Endodermal cell (in vitro differentiated cells): ENCODE data around the gene TTF2. TPM values are rescaled to one million over a fixed set of nuclear protein-coding genes. Genes with fewer than 3 reads are reported as not detected.

Source experiments
- DNase-seq: peaks from one replicate; pipeline ENCODE4 v3.0.0-alpha.2; 2017
- H3K27ac ChIP-seq: 2 replicates; pipeline ENCODE4 v1.5.1; 2013; ENCODE audit warnings: mild to moderate bottlenecking, low read depth, low read length, moderate library complexity
- H3K27me3 ChIP-seq: 2 replicates; pipeline ENCODE4 v1.6.1; 2013; ENCODE audit warnings: mild to moderate bottlenecking, low read length, moderate library complexity; ENCODE audit not compliant: insufficient read depth, control insufficient read depth, poor library complexity, severe bottlenecking
- H3K36me3 ChIP-seq: 2 replicates; pipeline ENCODE4 v1.7.0; 2013; ENCODE audit warnings: mild to moderate bottlenecking, low read length, moderate library complexity; ENCODE audit not compliant: control insufficient read depth, insufficient read depth
- H3K4me1 ChIP-seq: one replicate; pipeline ENCODE4 v1.7.0; 2013; ENCODE audit warnings: low read length; ENCODE audit not compliant: control insufficient read depth, insufficient read depth
- H3K4me3 ChIP-seq: 2 replicates; pipeline ENCODE4 v1.5.1; 2013; ENCODE audit warnings: mild to moderate bottlenecking, low read length, moderate library complexity
- H3K9ac ChIP-seq: 2 replicates; pipeline ENCODE4 v1.6.1; 2013; ENCODE audit warnings: mild to moderate bottlenecking, low read length, moderate library complexity; ENCODE audit not compliant: poor library complexity, severe bottlenecking; ENCODE audit errors: extremely low read depth
- H3K9me3 ChIP-seq: 2 replicates; pipeline ENCODE4 v1.6.1; 2013; ENCODE audit warnings: mild to moderate bottlenecking, low read length, moderate library complexity; ENCODE audit not compliant: control insufficient read depth
- H3K27ac Mint-ChIP-seq: 2 replicates; pipeline ENCODE4 v1.8.0; 2020; ENCODE audit warnings: mixed read lengths
- H3K27me3 Mint-ChIP-seq: 2 replicates; pipeline ENCODE4 v1.8.0; 2021; ENCODE audit warnings: mild to moderate bottlenecking, mixed read lengths; ENCODE audit not compliant: insufficient read depth
- H3K36me3 Mint-ChIP-seq: 2 replicates; pipeline ENCODE4 v1.8.0; 2020; ENCODE audit warnings: low read depth, mixed read lengths
- H3K4me1 Mint-ChIP-seq: 2 replicates; pipeline ENCODE4 v1.8.0; 2020; ENCODE audit warnings: mixed read lengths
- H3K4me3 Mint-ChIP-seq: 2 replicates; pipeline ENCODE4 v1.8.0; 2020; ENCODE audit warnings: mild to moderate bottlenecking, moderate library complexity, mixed read lengths
- H3K9me3 Mint-ChIP-seq: 2 replicates; pipeline ENCODE4 v1.8.0; 2020; ENCODE audit warnings: mild to moderate bottlenecking, mixed read lengths
- CTCF ChIP-seq: fragments of 200-600 bp; sonication (generic); conservative IDR thresholded peaks from 2 replicates; pipeline ENCODE4 v1.5.0; 2021; ENCODE audit warnings: antibody characterized with exemption, mild to moderate bottlenecking
- WGBS, 2 experiments: methylation state at CpG; one replicate each; pipeline versions ENCODE4 v1.1.5 to v1.1.7; 2013; ENCODE audit warnings: missing lambda C conversion rate in 2 of 2, mixed read lengths in 1 of 2; ENCODE audit not compliant: insufficient coverage in 1 of 2, insufficient read length in 1 of 2; 5-methylcytosine and 5-hydroxymethylcytosine counted together
- total RNA-seq, 2 donors: library from RNA; stranded (reverse); fragmentation: NEBNext Ultra II Directional in 1 of 2; extraction: Animal tissue kit (Norgen Biotek cat#: 25700) in 1 of 2; gene quantifications; 2 replicates in 1 of 2; 3 replicates in 1 of 2; pipeline ENCODE4 v1.2.1, GENCODE V29; 2021

TTF2 gene
- total RNA-seq, 2 donors from 2014 or later: 70.9 to 71.9 TPM

GRCh38 chr1:117014209-117014608 is 45.9 kb upstream of the TTF2 start:
- 92 to 93% methylated on average over 5 of the region's 5 CpGs for WGBS, 2 experiments
- H3K27ac ChIP-seq: no peak overlapping the region
- no peaks in the 10 kb centered on the region for H3K27me3 ChIP-seq
- TF ChIP-seq CTCF: no peak
- no peaks in the 10 kb centered on the region for H3K27me3 Mint-ChIP-seq
- H3K36me3 ChIP-seq: no peaks in the 10 kb centered on the region
- no peak overlapping the region for H3K4me3 ChIP-seq
- no peaks in the 10 kb centered on the region for H3K9me3 ChIP-seq
- H3K4me1 ChIP-seq: no peaks in the 10 kb centered on the region
- H3K36me3 Mint-ChIP-seq: peaks cover 2% of the 10 kb centered on the region
- peaks cover 4% of the 10 kb centered on the region for H3K4me1 Mint-ChIP-seq
- H3K9ac ChIP-seq: no peak overlapping the region
- no peak for DNase-seq
- H3K27ac Mint-ChIP-seq: no peak overlapping the region
- H3K4me3 Mint-ChIP-seq: no peak overlapping the region
- no peaks in the 10 kb centered on the region for H3K9me3 Mint-ChIP-seq

DNA sequence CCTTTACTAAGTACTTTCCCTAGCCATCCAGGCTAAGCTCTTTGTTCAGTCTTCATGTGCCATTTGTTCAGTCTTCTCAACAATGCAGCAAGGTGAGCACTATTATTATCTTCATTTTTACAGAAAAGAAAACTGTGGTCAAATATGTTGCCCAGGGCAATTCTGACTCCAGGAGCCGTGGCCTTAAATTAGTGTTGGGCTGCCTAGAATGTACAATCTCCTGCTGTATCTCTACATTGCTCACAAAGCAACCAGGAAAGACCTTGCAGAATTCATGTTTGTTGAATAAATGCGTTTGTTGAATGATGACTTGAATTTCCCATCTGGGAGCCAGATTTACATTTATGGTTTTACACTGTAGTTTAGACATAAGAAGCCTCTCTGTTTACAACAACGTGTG is 44.4 kb upstream of the TTF2 start:
- Mint-ChIP-seq H3K9me3 (no peaks in the 10 kb centered on the region), H3K27ac (no peak overlapping the region), H3K27me3 (no peaks in the 10 kb centered on the region), H3K4me1 (peaks cover under 1% of the 10 kb centered on the region), H3K36me3 (peaks cover 2% of the 10 kb centered on the region), H3K4me3 (no peak overlapping the region)
- Histone ChIP-seq H3K9ac (no peak overlapping the region), H3K36me3 (no peaks in the 10 kb centered on the region), H3K27me3 (no peaks in the 10 kb centered on the region), H3K9me3 (no peaks in the 10 kb centered on the region), H3K27ac (no peak overlapping the region), H3K4me1 (no peaks in the 10 kb centered on the region), H3K4me3 (no peak overlapping the region)
- DNase-seq: no peak
- WGBS, 2 experiments: 92% methylated on average over 3 of the region's 3 CpGs; no CpG with 5 or more reads in 1 of the 2 experiments
- TF ChIP-seq CTCF: no peak

DNA sequence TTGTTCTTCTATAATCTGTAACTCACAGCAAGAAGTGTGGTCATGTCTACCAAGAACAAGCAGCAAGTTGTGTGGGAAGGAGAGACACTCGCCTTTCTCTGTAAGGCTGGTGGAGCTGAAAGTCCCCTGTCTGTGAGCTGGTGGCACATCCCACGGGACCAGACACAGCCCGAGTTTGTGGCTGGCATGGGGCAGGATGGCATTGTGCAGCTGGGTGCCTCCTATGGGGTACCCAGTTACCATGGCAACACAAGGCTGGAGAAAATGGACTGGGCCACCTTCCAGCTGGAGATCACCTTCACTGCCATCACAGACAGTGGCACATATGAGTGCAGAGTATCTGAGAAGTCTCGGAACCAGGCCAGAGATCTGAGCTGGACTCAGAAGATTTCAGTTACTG is 43.1 kb upstream of the TTF2 start:
- Mint-ChIP-seq H3K27ac (no peak overlapping the region), H3K4me1 (no peaks in the 10 kb centered on the region), H3K9me3 (no peaks in the 10 kb centered on the region), H3K27me3 (no peaks in the 10 kb centered on the region), H3K4me3 (no peak overlapping the region), H3K36me3 (no peaks in the 10 kb centered on the region)
- Histone ChIP-seq H3K27me3 (no peaks in the 10 kb centered on the region), H3K36me3 (no peaks in the 10 kb centered on the region), H3K9ac (no peak overlapping the region), H3K4me1 (no peaks in the 10 kb centered on the region), H3K9me3 (no peaks in the 10 kb centered on the region), H3K27ac (no peak overlapping the region), H3K4me3 (no peak overlapping the region)
- 82 to 93% methylated on average over 3 to 4 of the region's 4 CpGs for WGBS, 2 experiments
- no peak for TF ChIP-seq CTCF
- no peak for DNase-seq
